ENCODE data around the gene CCR9.

CCR9 gene

GRCh38 chr3:45873036-45873435 is 13.3 kb upstream of the CCR9 start:
- DNase-seq: no peak

GRCh38 chr3:45873638-45874037 is 12.7 kb upstream of the CCR9 start:
- no peak for DNase-seq

- no peak for DNase-seq
Observed at GRCh38 chr3:45874677-45875346, 11.5 kb upstream of the CCR9 start.

DNA sequence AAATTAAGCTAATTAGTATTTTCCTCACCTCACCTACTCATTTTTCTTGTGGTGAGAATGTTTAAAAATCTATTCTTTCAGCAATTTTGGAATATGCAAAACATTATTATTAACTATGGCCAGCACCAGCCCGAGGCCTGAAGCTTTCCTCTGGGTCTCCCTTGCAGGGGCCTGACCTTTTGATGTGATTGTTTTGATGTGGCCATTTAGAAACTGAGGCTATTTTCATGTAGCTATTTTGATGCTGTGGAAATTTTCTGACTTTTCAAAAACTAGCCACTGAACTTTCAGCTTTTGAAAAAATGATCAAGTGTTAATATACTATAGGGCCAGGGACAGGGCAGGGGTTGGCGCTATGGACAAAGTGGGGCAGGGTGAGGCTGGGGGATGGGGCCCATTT is 8.2 kb upstream of the CCR9 start:
- DNase-seq: no peak

- DNase-seq: no peak
Observed at GRCh38 chr3:45880725-45881077, 5.6 kb upstream of the CCR9 start.

DNA sequence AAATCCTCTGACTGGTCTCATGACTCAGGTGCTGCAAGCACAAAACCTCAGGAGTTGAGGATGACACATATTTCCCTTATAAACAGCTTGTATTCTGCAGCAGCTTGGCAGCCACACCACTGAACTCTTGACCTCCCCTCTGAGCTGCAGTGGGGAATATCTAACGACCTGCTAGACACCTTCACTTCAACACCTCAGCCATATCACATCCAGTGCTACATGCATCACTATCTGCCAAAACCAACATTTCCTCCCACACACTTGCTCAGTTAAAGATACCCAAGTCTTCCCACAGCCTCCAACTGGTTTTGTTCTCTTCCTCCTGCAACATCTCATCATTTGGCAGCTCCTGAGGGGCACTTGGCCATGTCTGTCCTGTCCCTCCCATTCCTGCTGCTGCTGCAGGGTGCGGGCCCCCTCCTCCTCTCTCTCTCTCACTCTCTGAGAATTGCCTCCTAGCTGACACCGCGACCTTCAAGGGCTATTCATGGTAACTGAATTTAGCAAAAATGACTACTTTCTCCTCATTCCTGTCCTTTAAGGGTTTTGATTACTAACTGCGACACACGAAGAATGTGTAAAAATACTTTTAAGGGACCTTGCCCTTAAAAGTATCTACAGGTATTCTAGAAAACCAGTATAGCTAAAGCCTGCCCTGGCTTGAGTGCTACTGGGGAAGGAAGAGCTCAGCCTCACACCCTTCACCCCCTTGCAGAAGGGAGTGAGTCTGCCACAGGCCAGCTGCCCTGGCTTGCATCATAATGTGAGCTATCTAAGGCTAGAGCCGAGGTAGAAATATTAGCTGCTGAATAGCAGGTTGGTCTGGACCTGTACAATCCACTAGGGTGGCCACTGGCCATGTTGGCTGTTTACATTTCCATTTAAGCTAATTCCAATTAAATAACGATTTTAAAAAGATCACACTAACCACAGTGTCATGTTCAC is 5.0 kb upstream of the CCR9 start:
- DNase-seq: peak; percentile 55

DNA sequence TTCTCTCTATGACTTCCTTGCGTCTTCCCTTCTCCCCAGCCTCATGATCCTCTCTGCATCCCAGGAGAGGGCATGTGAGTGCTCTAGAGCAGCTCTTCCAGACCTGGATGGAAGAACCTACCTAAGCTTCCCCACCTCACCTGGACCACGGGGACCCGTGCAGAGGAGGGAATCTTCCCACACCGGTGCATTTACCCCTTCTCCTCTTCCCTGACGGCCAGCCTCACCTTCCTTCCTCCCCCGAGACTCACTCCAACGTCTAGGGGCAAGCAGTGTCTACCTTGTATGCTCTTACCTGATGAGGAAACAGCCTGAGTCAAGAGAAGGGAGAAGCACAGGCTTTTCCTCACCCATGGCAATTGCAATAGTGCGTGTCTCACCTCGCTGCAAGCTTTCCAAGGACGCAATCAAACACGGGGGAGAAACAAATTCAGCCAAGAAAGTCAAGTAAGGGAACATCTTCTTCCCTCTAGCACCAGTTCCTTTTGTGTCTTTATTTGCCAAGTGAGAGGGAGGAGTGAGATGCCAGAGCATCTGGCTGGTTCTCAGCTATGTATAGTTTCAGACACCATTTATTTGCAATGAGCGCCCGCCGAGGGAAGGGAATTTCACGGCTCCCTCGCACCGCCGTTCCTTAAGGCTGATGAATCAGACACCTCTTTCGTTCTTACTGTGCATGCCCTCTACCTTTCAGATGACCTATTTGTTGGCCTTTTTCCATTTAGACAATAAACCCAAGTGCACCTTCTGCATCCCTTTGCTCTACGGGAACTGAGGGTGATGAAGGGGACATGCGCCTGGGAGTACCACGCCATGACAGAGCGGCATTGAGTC is 1.8 kb upstream of the CCR9 start:
- no peak for DNase-seq

- no peak for DNase-seq
Observed at GRCh38 chr3:45887285-45887684, 942 bp downstream of the CCR9 start.

GRCh38 chr3:45887759-45888511 is 1.6 kb downstream of the CCR9 start:
- DNase-seq: no peak

GRCh38 chr3:45889337-45889736 is 3.0 kb downstream of the CCR9 start:
- DNase-seq: no peak

DNA sequence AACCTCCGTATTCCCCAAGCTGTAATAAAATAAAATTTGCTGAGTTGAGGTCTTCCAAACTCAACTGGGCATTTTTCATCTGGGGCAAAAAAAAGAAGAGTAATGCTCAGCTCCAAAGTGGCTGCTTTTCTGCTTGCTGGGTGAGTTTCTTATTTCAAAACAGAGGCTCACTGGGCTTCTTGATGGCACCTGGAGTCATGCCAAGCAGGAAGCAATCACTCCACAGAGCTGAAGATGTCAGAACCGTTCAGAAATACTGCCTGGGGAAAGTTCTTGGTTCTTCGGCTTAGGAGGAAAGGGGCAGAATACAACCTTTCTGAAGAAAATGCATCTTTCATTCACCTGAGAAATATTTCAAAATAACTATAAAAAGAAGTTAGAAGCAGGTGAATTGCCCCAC is 4.1 kb downstream of the CCR9 start:
- DNase-seq: no peak

GRCh38 chr3:45892161-45892560 is 5.8 kb downstream of the CCR9 start:
- no peak for DNase-seq

GRCh38 chr3:45894015-45894414 is 7.7 kb downstream of the CCR9 start:
- no peak for DNase-seq

DNA sequence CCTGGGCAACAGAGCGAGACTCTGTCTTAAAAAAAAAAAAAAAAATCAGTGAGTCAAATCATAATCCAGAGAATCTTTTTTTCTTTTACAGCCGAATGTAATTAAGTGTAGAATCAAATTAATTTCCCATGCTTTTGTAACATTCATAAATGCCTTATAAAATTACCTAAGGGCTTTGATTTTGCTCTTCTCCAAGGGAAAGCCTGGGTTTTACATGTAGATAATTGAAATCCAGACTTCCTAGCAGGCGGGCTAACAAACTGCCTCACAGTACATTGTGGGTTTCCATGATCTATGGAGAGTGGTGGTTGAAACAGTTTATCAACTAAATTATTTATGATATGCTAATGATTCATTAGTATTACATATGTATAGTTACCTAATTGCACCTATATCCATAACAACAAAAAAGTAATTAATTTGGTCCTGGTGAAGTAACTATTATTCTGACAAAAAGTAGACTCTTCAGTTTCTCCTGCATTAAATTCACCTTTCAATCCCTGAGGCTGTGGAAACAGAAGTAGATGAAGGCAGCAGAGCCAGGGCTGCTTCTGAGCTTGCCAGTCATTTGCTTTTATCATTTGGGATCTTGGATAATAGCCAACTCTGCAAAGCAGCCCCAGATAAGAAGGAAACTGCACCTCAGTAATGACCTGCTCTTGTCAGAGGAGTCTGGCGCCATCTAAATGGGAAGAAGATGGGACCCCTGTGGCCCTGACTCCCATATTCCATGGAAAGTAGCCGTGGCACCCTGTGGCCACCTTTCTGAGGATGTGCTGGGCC is 9.5 kb downstream of the CCR9 start:
- DNase-seq: no peak

DNA sequence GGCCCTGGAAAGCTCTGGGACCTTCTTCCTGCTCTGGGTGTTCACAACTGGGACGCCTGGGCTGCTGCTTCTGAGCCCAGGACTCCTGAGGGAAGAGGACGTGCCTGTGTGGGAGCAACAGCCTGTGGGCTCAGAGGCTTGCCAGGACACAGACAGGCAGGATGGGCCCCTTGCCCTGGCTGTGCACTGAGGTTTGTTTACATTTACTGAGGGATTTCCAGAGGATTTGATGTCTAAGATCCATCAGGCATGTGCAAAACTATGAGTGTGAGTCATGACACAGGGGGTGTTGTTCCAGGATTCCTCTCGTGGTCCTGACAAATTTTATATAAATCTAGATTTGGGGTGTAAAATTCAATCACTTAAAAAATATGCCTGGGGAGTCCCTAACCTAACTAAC is 10.6 kb downstream of the CCR9 start:
- DNase-seq: no peak

DNA sequence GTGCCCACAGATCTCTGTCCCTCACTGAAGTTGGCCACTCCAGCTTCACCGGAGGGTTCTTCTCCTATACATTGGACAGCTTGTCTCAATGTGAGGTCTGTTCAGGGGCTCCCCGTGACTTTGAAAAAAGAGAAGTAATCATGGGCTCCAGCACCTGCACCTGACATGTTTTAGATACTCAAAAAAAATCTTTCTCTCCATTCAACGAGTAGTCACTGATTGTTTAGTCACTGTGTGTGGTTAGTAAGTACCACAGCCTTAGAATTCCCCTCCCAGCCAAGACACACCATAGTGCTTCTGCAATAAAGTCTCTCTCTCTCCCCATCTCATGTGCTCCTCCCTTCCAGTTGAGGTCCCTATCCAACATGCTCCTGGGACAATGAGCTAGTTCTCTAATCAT is 18.6 kb downstream of the CCR9 start:
- DNase-seq: no peak

DNA sequence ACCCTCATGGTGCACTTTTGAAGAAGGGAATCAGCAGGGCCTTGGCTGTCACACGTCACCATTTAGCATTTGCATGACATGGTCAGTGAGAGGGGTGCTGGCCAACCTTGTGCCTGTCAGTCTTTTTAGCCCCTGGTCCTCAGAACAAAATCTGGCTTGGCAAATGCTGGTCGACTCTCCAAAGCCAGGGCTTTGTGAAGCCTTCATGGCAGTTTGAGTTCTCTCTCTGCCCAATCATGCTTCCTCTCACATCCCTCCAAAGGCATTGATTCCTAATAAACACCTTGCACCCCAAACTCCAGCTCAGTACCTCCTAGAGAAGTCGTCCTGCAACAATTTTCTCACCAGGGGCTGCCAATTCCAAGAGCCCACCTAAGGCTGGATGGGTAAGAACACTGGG is 19.4 kb downstream of the CCR9 start:
- DNase-seq: no peak

DNA sequence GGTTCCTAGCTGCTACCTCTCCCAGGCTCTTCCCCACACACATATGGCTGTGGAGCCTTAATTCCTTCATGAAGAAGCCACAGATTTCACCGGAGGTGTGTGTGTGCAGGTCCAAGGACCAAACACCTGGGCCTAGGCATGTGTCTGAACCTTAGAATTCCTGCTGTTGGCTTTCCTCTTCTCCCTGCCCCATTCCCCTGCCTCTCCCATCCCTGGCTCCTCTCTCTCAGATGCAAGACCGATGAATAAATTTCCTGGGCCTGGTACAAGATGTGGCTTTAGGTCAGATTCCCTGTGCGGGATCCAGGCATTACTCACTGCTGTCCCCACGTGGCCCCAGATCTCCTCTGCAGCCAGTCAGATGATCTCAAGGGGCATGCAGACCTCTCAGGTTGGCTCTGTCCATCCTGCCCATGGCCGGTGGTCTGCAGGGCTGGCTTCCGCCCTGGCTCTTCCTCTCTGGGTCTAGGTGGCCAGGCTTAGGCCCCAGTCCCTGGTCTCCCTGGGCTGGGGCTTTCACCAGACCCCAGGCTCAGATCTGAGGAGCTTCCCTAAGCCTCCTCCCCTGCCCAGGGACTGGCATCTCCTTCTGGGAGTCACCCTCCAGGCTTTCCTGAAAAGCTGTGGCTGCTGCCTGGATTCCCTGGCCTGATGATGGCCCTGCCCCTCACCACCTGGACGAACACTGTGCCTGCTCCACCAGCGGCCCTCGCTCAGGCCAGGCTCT is 20.5 kb downstream of the CCR9 start:
- no peak for DNase-seq

- DNase-seq: no peak
Observed at GRCh38 chr3:45907769-45908705, 21.7 kb downstream of the CCR9 start.

DNA sequence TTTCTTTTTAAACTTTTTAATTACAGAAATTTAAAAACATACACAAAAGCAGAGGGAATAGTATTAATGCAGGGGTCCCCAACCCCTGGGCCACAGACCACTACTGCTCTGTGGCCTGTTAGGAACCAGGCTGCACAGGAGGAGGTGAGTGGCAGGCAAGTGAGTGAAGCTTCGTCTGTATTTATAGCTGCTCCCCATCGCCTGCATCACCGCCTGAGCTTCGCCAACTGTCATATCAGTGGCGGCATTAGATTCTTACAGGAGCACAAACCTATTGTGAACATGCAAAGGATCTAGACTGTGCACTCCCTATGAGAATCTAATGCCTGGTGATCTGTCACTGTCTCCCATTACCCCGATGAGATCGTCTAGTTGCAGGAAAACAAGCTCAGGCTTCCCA is 22.4 kb downstream of the CCR9 start:
- DNase-seq: no peak
